ENCODE measurements around the gene OR5T1.

DNA sequence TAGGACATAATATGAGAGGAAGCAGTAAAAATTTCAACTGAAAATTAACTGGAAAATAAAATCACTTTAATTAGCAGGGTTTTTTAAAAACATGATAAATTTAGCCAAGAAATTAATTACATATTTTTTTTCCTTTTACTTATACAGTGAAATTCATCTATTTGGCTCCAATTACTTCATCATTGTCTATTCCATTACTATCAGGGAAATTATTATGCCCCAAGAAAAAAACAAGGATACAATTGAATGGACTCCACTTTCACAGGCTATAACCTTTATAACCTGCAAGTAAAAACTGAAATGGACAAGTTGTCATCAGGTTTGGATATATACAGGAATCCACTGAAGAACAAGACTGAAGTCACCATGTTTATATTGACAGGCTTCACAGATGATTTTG is 22.0 kb upstream of the OR5T1 start, which contains the start of gene OR5T3:
- TF ChIP-seq POLR2AphosphoS5 (IDR thresholded peaks at IDR 0.05; ENCODE audit: low read depth, low read length) (no peak), CTCF (IDR thresholded peaks at IDR 0.05) (no peak), SIN3A (IDR thresholded peaks at IDR 0.05; ENCODE audit: borderline replicate concordance, low read depth, low read length) (no peak), USF2 (IDR thresholded peaks at IDR 0.05; ENCODE audit: borderline replicate concordance, low read depth, low read length) (no peak), YY1 (IDR thresholded peaks at IDR 0.05; ENCODE audit: low read depth) (no peak), TCF12 (IDR thresholded peaks at IDR 0.05) (no peak), GATA2 (CRISPR knock-in tag; IDR thresholded peaks at IDR 0.05) (no peak)
